Astrocyte (in vitro differentiated cells and primary cell): ENCODE measurements around the gene DOC2A.

ENCODE experiments used
- EZH2 ChIP-seq: IDR thresholded peaks from 2 replicates; pipeline ENCODE4 v1.6.1; 2012; ENCODE audit warnings: mild to moderate bottlenecking, low read length, inconsistent platforms; ENCODE audit not compliant: insufficient read depth
- TF ChIP-seq, protein P1 (sequence below): IDR thresholded peaks from 2 replicates; pipeline ENCODE4 v1.5.1; 2011; ENCODE audit warnings: low read depth, mild to moderate bottlenecking, inconsistent platforms, low read length, moderate library complexity; ENCODE audit not compliant: insufficient read depth

DNA sequence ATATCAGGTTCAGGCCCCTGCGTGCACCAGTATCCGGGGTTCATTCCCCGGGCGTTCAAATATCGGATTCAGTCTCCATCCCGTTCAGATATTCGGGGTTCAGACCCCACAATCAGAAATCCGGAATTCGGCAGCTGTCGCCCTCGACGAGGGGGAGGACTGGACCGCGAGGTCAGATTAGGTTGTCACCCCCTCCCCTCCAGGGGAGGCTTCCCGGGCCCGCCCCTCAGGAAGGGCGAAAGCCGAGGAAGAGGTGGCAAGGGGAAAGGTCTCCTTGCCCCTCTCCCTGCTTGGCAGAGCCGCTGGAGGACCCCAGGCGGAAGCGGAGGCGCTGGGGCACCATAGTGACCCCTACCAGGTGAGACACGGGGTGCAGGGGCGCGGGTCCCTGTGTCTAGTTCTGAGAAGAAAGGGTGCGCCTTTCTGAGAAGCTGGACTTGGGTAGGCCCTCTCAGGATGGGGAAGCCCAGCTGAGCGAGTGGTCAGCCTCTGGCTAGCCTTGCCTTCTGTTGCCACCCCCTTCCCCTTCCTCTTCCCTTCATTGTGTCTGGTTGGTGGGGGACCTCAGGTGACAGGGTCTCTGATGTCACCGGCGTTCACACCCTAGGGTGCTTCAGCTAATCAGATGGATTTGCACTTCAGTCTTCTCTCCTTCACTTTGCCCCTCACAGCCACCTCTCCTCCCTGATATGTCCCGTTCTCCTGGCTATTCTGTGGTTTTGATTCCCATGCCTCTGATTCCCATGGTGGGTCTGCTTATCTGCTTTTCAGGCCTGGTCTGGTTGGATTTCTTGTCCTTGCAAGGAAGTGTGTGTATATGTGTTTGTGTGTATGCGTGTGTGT is 36.3 kb downstream of the DOC2A start:
- TF ChIP-seq, protein P1, sequence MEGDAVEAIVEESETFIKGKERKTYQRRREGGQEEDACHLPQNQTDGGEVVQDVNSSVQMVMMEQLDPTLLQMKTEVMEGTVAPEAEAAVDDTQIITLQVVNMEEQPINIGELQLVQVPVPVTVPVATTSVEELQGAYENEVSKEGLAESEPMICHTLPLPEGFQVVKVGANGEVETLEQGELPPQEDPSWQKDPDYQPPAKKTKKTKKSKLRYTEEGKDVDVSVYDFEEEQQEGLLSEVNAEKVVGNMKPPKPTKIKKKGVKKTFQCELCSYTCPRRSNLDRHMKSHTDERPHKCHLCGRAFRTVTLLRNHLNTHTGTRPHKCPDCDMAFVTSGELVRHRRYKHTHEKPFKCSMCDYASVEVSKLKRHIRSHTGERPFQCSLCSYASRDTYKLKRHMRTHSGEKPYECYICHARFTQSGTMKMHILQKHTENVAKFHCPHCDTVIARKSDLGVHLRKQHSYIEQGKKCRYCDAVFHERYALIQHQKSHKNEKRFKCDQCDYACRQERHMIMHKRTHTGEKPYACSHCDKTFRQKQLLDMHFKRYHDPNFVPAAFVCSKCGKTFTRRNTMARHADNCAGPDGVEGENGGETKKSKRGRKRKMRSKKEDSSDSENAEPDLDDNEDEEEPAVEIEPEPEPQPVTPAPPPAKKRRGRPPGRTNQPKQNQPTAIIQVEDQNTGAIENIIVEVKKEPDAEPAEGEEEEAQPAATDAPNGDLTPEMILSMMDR, result no peak
- no peak for TF ChIP-seq EZH2
